Stimulated activated CD8-positive, alpha-beta memory T cell treated with anti-CD3 and anti-CD28 coated beads, Interleukin-7, amount 100 ng/mL, for 4 hours (primary cell): ENCODE results near the gene AATF.

Experiments
- DNase-seq, 2 donors: peaks; one replicate each; pipeline ENCODE4 v3.0.0-alpha.2; 2020; ENCODE audit warnings: low read depth in 2 of 2

AATF gene

GRCh38 chr17:37081287-37081686 is 132.5 kb downstream of the AATF start:
- no peak for DNase-seq

GRCh38 chr17:37082311-37082860 is 133.6 kb downstream of the AATF start:
- no peak for DNase-seq

GRCh38 chr17:37082985-37083384 is 134.2 kb downstream of the AATF start:
- no peak for DNase-seq

- DNase-seq: no peak
Observed at GRCh38 chr17:37083456-37083855, 134.7 kb downstream of the AATF start.

- DNase-seq: no peak
Observed at GRCh38 chr17:37084372-37084771, 135.6 kb downstream of the AATF start.

DNA sequence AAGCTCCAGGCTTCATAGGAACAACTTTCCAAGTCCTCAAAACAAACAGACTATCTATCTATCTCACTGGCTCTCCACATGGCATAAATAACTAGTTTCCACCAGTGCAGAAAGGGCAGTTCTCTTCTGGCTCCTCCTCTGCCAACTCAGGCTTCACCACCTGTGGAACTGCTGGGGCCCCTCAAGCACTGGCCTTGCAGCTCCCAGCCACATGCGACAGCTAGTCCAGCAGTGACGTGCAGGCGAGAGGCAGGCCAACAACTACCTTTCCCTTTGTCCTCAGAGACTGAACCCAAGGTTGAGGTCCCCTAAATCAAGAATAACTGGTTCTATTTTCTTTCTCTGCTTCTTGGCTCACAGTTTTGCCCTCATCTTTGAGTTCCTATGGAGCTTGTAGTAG is 137.6 kb downstream of the AATF start:
- DNase-seq: no peak

DNA sequence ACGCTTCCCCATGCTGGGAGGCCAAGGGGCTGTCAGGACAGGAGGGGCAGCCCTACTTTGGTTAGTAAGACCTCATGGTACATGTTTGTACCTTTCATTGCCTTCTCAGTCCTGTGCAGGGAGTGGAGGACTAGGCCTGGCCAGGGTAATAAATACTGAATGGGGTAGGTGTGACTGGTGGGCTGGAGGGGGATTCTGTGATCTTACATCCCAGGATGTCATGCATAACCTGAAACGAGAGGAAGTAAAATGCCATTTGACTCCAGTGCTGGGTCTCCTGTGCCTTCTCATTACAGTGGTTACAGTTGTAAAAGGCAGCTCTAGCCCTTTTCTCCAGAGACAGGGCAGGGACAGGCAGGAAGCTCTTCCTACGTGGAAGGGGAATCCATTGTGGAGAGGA is 138.2 kb downstream of the AATF start:
- DNase-seq: no peak

DNA sequence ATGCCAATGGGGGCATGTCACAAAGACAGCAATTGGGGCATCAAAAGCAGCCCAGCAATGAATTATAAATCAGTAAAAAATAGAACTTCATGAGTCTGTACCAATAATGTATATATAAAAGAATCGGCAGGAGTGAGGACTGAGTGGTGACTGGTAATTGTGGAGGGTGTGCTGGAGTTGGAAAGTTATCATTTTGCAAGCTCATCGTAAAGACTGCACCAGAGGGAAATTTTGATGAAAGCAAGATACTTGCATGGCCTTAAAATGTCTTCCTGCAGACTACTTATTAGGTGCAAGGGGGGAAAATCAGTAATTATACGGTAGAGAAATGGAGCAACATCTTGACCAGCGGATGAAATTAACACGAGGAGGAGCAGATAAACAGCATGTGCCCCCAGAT is 138.9 kb downstream of the AATF start:
- no peak for DNase-seq

- no peak for DNase-seq
Observed at GRCh38 chr17:37088459-37088858, 139.7 kb downstream of the AATF start.

DNA sequence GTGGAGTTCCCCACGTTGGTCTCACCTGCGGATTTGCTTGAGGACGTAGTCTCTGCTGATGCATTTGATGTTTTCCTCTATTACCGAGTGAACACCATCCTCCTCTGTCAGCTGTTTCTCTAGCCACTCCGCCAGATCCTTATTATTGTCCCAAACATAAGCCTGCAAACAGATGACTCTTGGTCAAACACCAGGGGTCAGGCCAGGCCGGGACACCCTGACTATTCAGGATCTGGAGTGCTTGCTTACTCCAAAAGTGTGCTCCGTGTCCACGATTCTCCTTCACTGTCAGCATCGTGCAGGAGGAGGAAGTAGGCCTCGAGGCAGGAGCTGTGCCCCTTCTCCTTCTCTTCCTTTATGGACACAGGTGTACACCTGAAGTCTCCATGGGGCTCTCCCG is 140.2 kb downstream of the AATF start:
- DNase-seq: no peak

DNA sequence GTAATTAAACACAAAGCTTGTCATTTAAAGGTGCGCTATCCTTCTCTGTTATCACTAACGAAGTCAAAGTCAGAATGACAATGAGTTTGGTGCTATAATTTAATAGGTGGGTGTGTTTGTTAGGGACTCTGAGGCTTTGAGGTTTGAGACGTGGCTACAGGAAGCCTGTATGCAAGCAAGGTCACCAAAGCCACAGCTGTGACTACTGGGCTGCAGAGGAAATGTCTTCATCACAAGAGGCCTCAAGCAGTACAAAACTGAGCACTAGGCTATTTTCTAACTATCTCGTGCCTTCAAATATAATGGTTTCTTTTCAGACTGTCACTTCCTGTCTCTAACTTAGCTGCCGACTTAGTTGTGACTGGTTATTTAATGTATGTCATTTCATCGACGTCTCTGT is 141.2 kb downstream of the AATF start:
- peak; percentile 36 to 46 for DNase-seq

- DNase-seq: no peak
Observed at GRCh38 chr17:37090941-37091340, 142.2 kb downstream of the AATF start.

DNA sequence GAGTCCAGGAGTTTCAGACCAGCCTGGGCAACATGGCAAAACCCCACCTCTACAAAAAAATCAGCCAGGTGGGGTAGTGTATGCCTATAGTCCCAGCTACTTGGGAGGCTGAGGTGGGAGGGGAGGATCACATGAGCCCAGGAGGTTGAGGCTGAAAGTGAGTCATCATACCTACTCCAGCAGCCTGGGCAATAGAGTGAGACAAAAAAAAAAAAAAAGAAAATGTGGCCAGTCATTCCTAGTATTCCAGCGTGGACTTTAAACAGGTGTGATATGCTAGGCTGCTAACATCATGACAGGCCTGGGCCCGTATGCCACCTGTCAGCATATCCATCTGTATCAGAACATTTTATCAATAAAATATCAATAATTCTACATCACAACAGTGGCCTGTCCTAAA is 143.3 kb downstream of the AATF start:
- no peak for DNase-seq

DNA sequence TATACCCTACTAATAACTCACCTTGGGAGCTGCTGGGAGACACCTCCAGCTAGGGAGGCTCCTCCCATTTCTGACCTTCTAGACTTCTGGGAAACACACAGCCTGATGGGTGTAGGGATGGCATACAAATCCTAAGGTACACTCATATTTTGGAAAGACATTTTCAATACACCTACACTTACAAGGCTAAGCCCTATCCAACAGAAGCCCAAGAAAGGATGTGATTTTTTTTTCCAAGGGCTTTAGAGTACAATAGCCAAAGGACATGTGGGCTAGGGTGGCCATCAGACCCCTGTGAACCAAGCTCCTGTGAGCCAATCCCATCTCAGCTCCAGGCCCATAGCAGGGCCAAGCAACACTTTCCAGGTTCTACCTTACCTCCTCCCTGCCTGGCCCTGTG is 143.9 kb downstream of the AATF start:
- DNase-seq: no peak

- no peak for DNase-seq
Observed at GRCh38 chr17:37094391-37094790, 145.6 kb downstream of the AATF start.

GRCh38 chr17:37096071-37096470 is 147.3 kb downstream of the AATF start:
- DNase-seq: no peak

DNA sequence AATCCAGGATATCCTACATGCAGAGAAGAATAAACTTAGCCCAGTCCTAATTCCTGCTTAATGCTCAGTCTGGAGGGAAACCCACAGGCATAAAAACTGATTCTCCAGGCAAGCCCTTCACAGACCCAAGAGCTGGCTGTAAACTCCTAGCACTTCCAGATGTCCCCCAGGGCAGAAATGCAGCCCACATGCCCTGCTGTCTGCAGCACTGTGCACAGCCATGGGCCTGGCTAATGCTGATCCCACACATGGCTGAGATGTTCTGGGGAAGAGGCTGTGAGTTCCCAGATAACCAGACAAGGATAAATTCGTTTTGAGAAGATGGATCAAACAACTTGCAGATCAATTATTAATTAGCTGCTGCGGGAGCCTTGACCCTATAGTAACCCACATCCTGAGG is 148.4 kb downstream of the AATF start:
- no peak for DNase-seq

GRCh38 chr17:37098152-37098551 is 149.4 kb downstream of the AATF start:
- DNase-seq: no peak

GRCh38 chr17:37098910-37099664 is 150.3 kb downstream of the AATF start:
- no peak for DNase-seq

GRCh38 chr17:37100231-37100630 is 151.5 kb downstream of the AATF start:
- DNase-seq: no peak

- DNase-seq: no peak
Observed at GRCh38 chr17:37101306-37101705, 152.6 kb downstream of the AATF start.

- no peak for DNase-seq
Observed at GRCh38 chr17:37103231-37103630, 154.5 kb downstream of the AATF start.

GRCh38 chr17:37106049-37106448 is 157.3 kb downstream of the AATF start:
- no peak for DNase-seq
